Uterus (tissue), 4 donors: ENCODE data around the gene LCN1. TPM values are rescaled to one million over a fixed set of nuclear protein-coding genes. Genes with fewer than 3 reads are reported as not detected.
A peak's percentile ranks its signal among the peaks of the same experiment; 100 is the strongest.

Experiments used
- DNase-seq, 2 donors: peaks; one replicate each; pipeline ENCODE4 v3.0.0-alpha.2; 2019 to 2020
- H3K27ac ChIP-seq, 2 donors: fragments of 200-600 bp; sonication (generic); 1 replicate in 1 of 2; 2 replicates in 1 of 2; pipeline ENCODE4 v1.5.1; 2016 to 2018
- H3K27me3 ChIP-seq, 2 donors: fragments of 200-600 bp; sonication (generic); one replicate each; pipeline ENCODE4 v1.5.1; 2018 to 2019; ENCODE audit warnings: control low read depth in 1 of 2
- H3K36me3 ChIP-seq, 2 donors: fragments of 200-600 bp; sonication (generic); one replicate each; pipeline ENCODE4 v1.5.1; 2019; ENCODE audit warnings: control low read depth in 1 of 2
- H3K4me1 ChIP-seq, 2 donors: fragments of 200-600 bp; sonication (generic); one replicate each; pipeline ENCODE4 v1.5.1; 2018 to 2019; ENCODE audit warnings: control low read depth in 1 of 2
- H3K4me3 ChIP-seq, 2 donors: fragments of 200-600 bp; sonication (generic); 1 replicate in 1 of 2; 2 replicates in 1 of 2; pipeline ENCODE4 v1.5.1; 2018 to 2019; ENCODE audit warnings: mild to moderate bottlenecking in 1 of 2
- H3K9me3 ChIP-seq, 2 donors: fragments of 200-600 bp; sonication (generic); one replicate each; pipeline ENCODE4 v1.5.1; 2019; ENCODE audit warnings: control low read depth in 1 of 2
- CTCF ChIP-seq, 4 experiments: fragments of 200-600 bp in 2 of 4; fragments of 450-650 bp in 2 of 4; sonication (generic) in 2 of 4; IDR thresholded peaks; one replicate each; pipeline ENCODE4 v1.5.1; 2016 to 2019; ENCODE audit warnings: antibody characterized with exemption in 4 of 4, mild to moderate bottlenecking in 2 of 4, moderate library complexity in 1 of 4
- POLR2A ChIP-seq, 2 donors: fragments of 450-650 bp; IDR thresholded peaks; one replicate each; pipeline ENCODE4 v1.6.1; 2016; ENCODE audit warnings: antibody characterized with exemption in 2 of 2, mild to moderate bottlenecking in 1 of 2, moderate library complexity in 1 of 2
- intact Hi-C: fragments of 100-400 bp; cut with DNase I; formaldehyde crosslinking; loops from one replicate; pipeline ENCODE4 v1.15.1; 2023; ENCODE audit warnings: low total_unique reads
- total RNA-seq, 4 donors: library from RNA; depleted of rRNA in 3 of 4; stranded (reverse); fragments of >200 nt in 3 of 4; gene quantifications; one replicate each; pipeline versions ENCODE4 v1.1.0 to v1.2.4, GENCODE V29; 2014 to 2023
- donor health status: DM: yes; HTN: yes; CAD: no.

LCN1 gene
- total RNA-seq, 4 donors from 2014 or later = 2.2 TPM; not detected in 3

DNA sequence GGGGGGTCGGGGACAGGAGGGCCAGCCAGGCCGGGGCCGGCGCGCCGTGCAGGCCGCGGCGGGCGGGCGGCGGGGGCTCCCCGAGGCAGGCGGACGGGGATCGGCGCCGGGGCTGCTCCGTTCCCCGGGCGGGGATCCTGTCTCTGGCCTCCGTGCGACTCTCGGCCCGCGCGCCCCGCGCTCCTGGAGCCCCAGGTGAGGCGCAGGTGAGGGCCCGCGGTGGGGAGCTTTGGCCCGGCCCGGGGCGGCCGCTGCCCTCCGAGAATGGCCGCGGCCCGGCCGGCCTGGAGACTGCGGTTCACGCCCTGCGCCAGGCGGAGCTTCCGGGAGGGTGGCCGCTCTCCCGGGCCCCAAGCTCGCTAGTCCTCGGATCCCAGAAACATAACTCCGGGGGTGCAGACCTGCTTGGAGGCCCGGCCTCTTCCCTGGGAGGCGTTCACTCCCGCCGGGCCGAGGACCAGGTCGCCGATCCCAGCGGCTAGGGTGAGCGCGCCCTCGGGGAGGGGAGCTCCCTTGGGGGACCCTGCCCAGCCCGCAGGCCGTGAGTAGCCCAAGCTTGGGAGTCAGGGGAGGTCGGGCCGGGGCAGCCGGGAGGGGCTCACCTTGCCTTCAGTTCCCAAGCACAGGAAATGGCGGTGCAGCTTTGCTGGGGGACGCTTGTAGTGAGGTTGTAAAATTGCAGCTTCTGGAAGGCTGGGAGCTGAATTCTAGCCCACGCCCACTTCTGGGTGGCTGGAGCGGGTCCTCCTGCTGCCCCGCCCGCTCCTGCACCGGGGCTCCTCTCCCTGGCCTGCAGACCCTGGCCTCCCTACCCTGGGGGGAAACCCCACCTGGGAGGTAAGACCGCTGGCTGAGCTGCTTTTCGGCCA, 40.9 kb upstream of the LCN1 start:
- peak overlapping the region; percentile 18 to 58 for H3K27ac ChIP-seq
- no peak for DNase-seq
- H3K4me1 ChIP-seq = peaks cover 0 to 5% of the 10 kb centered on the region in 2 donors

GRCh38 chr9:135480940-135481310, 40.3 kb upstream of the LCN1 start:
- intact Hi-C loops = no loop called here
- peak overlapping the region; percentile 62 to 70 for H3K4me3 ChIP-seq
- no peak overlapping the region for H3K27ac ChIP-seq

More for the DNA sequence above, 40.9 kb upstream of the LCN1 start:
- Histone ChIP-seq H3K4me3 (peak overlapping the region; percentile 62 to 70), H3K36me3 (no peaks in the 10 kb centered on the region), H3K9me3 (no peaks in the 10 kb centered on the region), H3K27me3 (no peaks in the 10 kb centered on the region)
- no peak for TF ChIP-seq POLR2A (IDR thresholded peaks at IDR 0.05)
- TF ChIP-seq CTCF (IDR thresholded peaks at IDR 0.05) = no peak
- intact Hi-C loops = no loop called here

DNA sequence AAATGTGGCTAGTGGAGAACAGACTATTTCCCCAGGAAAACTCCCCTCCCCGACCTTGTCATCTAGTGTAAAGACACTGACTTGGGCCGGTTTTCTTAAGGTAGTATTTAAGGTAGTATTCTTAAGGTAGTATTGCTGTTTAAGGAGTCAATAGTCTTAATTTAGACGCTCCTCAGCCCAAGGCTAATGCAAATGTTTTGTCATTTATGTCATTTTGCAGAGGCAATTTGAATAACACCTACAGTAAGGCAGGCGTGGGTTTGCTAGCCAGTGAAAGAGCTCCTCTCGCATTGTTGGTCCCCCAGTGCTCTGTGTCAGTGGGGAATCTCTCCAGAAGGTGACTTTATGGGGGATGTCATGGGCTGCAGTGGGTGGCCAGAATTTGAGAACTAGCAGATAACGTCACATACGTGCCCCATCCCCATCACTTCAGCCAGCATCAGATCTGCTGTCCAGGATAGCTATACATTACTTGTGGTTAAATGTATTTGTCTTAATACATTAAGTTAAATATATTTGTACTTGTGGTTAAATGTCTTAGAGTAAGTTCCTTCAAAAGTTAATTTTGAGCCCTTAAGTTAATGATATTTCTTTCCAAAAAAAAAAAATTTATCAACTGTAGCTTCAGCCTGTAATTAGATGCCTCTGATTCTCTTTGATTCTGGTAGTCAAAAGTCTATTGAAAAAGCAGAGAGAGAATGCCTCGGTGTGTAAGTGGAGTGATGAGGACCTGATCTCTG, 39.1 kb upstream of the LCN1 start:
- no peak for TF ChIP-seq CTCF (IDR thresholded peaks at IDR 0.05)
- no peak for TF ChIP-seq POLR2A (IDR thresholded peaks at IDR 0.05)
- intact Hi-C loops = no loop called here

More at GRCh38 chr9:135480940-135481310, 40.3 kb upstream of the LCN1 start:
- no peaks in the 10 kb centered on the region for H3K36me3 ChIP-seq
- H3K9me3 ChIP-seq = no peaks in the 10 kb centered on the region
- DNase-seq = no peak
- TF ChIP-seq CTCF (IDR thresholded peaks at IDR 0.05) = no peak
- H3K27me3 ChIP-seq = no peaks in the 10 kb centered on the region
- peaks cover 0 to 5% of the 10 kb centered on the region in 2 donors for H3K4me1 ChIP-seq

DNA sequence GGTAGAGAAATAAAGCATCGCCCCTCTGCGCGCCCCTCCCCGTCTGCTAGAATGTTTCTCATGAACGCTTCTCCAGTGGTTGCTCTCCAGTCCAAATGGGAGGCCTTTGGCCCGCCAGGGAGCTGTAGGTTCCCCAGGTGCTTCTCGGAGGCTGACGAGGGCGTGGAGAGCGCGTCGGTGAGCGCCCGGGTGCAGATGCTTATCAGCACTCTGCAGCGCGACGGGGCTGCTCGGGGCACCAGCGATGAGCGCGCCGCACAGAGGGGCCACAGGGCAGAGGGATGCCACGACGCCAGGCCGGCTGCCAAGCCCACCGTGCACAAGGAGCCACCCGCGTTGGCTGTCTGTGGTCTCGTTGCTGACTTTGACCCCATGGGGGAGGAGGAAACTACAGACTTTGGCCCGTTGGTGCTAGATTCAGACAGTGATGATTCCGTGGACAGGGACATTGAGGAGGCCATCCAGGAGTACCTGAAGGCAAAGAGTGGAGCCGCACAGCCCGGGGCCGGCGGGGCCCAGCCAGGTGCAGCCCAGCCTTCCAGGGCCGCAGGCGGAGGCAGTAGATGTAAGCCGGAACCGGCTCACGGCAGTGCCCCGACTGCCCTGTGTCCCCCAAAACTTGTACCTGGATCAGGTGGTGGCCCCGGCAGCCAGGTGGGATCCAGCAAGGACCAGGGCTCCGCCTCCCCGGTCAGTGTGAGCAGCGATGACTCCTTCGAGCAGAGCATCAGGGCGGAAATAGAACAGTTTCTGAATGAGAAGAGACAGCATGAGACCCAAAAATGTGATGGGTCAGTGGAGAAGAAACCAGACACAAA, 36.6 kb upstream of the LCN1 start:
- Histone ChIP-seq H3K36me3 (no peaks in the 10 kb centered on the region), H3K27ac (no peak overlapping the region), H3K9me3 (no peaks in the 10 kb centered on the region), H3K4me3 (no peak overlapping the region), H3K4me1 (peaks cover 0 to 5% of the 10 kb centered on the region in 2 donors), H3K27me3 (no peaks in the 10 kb centered on the region)
- TF ChIP-seq CTCF (IDR thresholded peaks at IDR 0.05) = no peak
- TF ChIP-seq POLR2A (IDR thresholded peaks at IDR 0.05) = no peak
- intact Hi-C loops = no loop called here
- DNase-seq = no peak

More for the DNA sequence above, 39.1 kb upstream of the LCN1 start:
- Histone ChIP-seq H3K36me3 (no peaks in the 10 kb centered on the region), H3K4me1 (peaks cover 0 to 5% of the 10 kb centered on the region in 2 donors), H3K9me3 (no peaks in the 10 kb centered on the region), H3K4me3 (no peak overlapping the region), H3K27ac (no peak overlapping the region), H3K27me3 (no peaks in the 10 kb centered on the region)
- no peak for DNase-seq
